GM12892 (cell line): ENCODE data around the gene DGKQ.

Experiments
- POLR2A ChIP-seq: IDR thresholded peaks from 2 replicates; pipeline ENCODE4 v1.6.1; 2011; ENCODE audit warnings: low read depth, low read length, control low read depth
- POLR2AphosphoS5 ChIP-seq: IDR thresholded peaks from 2 replicates; pipeline ENCODE4 v1.6.1; 2011; ENCODE audit warnings: low read depth, low read length, control low read depth
- TAF1 ChIP-seq: IDR thresholded peaks from 2 replicates; pipeline ENCODE4 v1.6.1; 2011; ENCODE audit warnings: low read depth, mild to moderate bottlenecking, control low read depth, low read length, borderline replicate concordance

GRCh38 chr4:950136-951020 lies 23.0 kb downstream of the DGKQ start:
- TF ChIP-seq POLR2A (no peak), TAF1 (no peak), POLR2AphosphoS5 (no peak)
